ENCODE data around the gene AGAP2. TPM values are rescaled to one million over a fixed set of nuclear protein-coding genes. Genes with fewer than 3 reads are reported as not detected.

The AGAP2 gene
- total RNA-seq, 1 donor from 2014 or later: 1.7 TPM

DNA sequence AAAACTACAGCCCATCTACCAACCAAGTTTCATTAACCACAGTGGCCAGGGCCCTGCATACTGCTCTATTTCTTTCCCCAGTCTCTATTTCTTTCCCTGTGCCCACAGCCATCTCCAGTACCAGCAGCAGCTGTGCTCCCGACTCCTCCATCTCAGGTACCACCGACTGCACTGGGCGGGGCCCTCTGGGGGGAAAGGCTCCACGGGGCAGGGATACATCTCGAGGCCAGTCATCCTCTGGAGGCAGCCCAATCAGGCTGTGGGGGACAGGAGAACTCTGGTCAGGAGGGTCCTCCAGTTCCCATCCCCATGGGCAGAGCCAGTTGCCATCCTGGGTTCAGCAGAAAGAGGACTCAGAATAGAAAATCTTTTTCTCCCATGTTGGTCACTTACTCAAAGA, 10.5 kb upstream of the AGAP2 start:
- Histone ChIP-seq H3K9ac (no peak overlapping the region), H3K4me3 (no peak overlapping the region), H3K27ac (no peak overlapping the region), H3F3A (ENCODE audit: low read depth) (peaks cover 67% of the 10 kb centered on the region), H3K79me2 (ENCODE audit: low read depth) (peaks cover 50% of the 10 kb centered on the region), H4K20me1 (ENCODE audit: low read depth) (no peaks in the 10 kb centered on the region), H2AFZ (replicated peaks) (no peak overlapping the region), H3K27me3 (peaks cover under 1% of the 10 kb centered on the region), H3K36me3 (no peaks in the 10 kb centered on the region), H3K4me1 (peaks cover 27% of the 10 kb centered on the region), H3K9me3 (ENCODE audit: low read depth) (no peaks in the 10 kb centered on the region), H3K4me2 (no peak overlapping the region)
- H3K27ac Mint-ChIP-seq: peak overlapping the region; percentile 70
- TF ChIP-seq, protein P1, sequence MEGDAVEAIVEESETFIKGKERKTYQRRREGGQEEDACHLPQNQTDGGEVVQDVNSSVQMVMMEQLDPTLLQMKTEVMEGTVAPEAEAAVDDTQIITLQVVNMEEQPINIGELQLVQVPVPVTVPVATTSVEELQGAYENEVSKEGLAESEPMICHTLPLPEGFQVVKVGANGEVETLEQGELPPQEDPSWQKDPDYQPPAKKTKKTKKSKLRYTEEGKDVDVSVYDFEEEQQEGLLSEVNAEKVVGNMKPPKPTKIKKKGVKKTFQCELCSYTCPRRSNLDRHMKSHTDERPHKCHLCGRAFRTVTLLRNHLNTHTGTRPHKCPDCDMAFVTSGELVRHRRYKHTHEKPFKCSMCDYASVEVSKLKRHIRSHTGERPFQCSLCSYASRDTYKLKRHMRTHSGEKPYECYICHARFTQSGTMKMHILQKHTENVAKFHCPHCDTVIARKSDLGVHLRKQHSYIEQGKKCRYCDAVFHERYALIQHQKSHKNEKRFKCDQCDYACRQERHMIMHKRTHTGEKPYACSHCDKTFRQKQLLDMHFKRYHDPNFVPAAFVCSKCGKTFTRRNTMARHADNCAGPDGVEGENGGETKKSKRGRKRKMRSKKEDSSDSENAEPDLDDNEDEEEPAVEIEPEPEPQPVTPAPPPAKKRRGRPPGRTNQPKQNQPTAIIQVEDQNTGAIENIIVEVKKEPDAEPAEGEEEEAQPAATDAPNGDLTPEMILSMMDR (IDR thresholded peaks at IDR 0.05): no peak
- TF ChIP-seq EZH2phosphoT487 (IDR thresholded peaks at IDR 0.05): no peak
- no peak for TF ChIP-seq EZH2 (IDR thresholded peaks at IDR 0.05)
- peaks cover 40% of the 10 kb centered on the region for H3K36me3 Mint-ChIP-seq
- H3K27me3 Mint-ChIP-seq (ENCODE audit: insufficient read depth, low read depth): peaks cover 23% of the 10 kb centered on the region
- no peak for DNase-seq (ENCODE audit: low spot score)
- no peak overlapping the region for H3K4me3 Mint-ChIP-seq
- no peaks in the 10 kb centered on the region for H3K9me3 Mint-ChIP-seq
- peaks cover 47% of the 10 kb centered on the region for H3K4me1 Mint-ChIP-seq

DNA sequence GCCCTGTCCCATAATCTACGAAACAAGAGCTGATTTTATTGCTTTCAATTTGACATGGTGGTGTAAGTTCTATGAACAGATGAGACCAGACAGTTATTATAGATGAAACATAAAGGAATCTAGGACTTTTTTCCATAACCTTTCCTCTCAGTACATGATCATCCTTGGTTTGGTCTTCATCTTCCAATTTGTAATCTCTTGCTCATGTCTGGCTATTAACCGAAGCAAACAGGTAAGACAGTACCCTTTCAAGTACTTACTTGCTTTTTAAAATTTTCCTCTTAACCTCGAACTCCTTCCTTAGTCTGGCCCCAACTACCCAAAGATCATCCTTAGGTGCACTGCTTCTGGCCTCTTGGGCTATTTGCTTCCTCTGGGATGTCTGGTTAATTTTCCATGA, 7.5 kb upstream of the AGAP2 start:
- H3K4me1 ChIP-seq: peaks cover 10% of the 10 kb centered on the region
- Mint-ChIP-seq H3K36me3 (peaks cover 35% of the 10 kb centered on the region), H3K27ac (peak overlapping the region; percentile 99), H3K4me1 (peaks cover 30% of the 10 kb centered on the region), H3K27me3 (ENCODE audit: insufficient read depth, low read depth) (peaks cover 9% of the 10 kb centered on the region), H3K4me3 (peak overlapping the region; percentile 95), H3K9me3 (no peaks in the 10 kb centered on the region)
- H3K9me3 ChIP-seq (ENCODE audit: low read depth): no peaks in the 10 kb centered on the region
- H3K27me3 ChIP-seq: peaks cover 29% of the 10 kb centered on the region
- H3K79me2 ChIP-seq (ENCODE audit: low read depth): peaks cover 38% of the 10 kb centered on the region
- DNase-seq (ENCODE audit: low spot score): no peak
- TF ChIP-seq EZH2 (IDR thresholded peaks at IDR 0.05) (no peak), EZH2phosphoT487 (IDR thresholded peaks at IDR 0.05) (no peak)
- TF ChIP-seq, protein P1 (IDR thresholded peaks at IDR 0.05): no peak
- no peak overlapping the region for H3K9ac ChIP-seq
- H3K36me3 ChIP-seq: no peaks in the 10 kb centered on the region
- peak overlapping the region; percentile 98 for H3K4me2 ChIP-seq
- H3K4me3 ChIP-seq: peak overlapping the region; percentile 87
- H2AFZ ChIP-seq (replicated peaks): no peak overlapping the region
- H4K20me1 ChIP-seq (ENCODE audit: low read depth): no peaks in the 10 kb centered on the region
- H3K27ac ChIP-seq: no peak overlapping the region
- peaks cover 64% of the 10 kb centered on the region for H3F3A ChIP-seq (ENCODE audit: low read depth)

DNA sequence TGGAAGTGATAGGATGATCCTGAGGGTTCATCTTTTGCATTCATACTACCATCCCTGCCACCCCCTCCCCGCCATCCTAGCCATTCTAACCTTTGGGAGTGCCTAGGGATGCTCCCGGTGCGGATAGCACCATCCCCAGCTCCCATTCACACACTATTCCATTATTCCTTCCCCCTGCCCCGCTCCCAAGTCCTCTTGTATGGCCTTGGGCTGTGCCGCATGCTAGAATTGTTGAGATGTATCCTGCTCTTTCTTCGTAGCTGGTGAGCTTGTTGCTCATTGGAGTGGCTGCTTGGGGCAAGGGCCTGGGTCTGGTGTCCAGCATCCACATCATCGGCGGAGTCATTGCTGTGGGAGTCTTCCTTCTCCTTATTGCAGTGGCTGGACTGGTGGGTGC, 6.9 kb upstream of the AGAP2 start:
- Mint-ChIP-seq H3K27ac (peak overlapping the region; percentile 99), H3K9me3 (no peaks in the 10 kb centered on the region), H3K36me3 (peaks cover 30% of the 10 kb centered on the region), H3K4me1 (peaks cover 30% of the 10 kb centered on the region), H3K27me3 (ENCODE audit: insufficient read depth, low read depth) (peaks cover 9% of the 10 kb centered on the region), H3K4me3 (peak overlapping the region; percentile 95)
- Histone ChIP-seq H2AFZ (replicated peaks) (peak overlapping the region; percentile 85), H3K79me2 (ENCODE audit: low read depth) (peaks cover 33% of the 10 kb centered on the region), H3F3A (ENCODE audit: low read depth) (peaks cover 64% of the 10 kb centered on the region), H3K4me3 (peak overlapping the region; percentile 87), H3K27me3 (peaks cover 34% of the 10 kb centered on the region), H3K9me3 (ENCODE audit: low read depth) (no peaks in the 10 kb centered on the region), H4K20me1 (ENCODE audit: low read depth) (no peaks in the 10 kb centered on the region), H3K9ac (peak overlapping the region; percentile 57), H3K4me2 (peak overlapping the region; percentile 98), H3K4me1 (peaks cover 9% of the 10 kb centered on the region), H3K36me3 (no peaks in the 10 kb centered on the region), H3K27ac (peak overlapping the region; percentile 94)
- TF ChIP-seq EZH2 (IDR thresholded peaks at IDR 0.05) (no peak), EZH2phosphoT487 (IDR thresholded peaks at IDR 0.05) (no peak)
- TF ChIP-seq, protein P1 (IDR thresholded peaks at IDR 0.05): no peak
- peak; percentile 38 for DNase-seq (ENCODE audit: low spot score)

Measured in neural progenitor cell (in vitro differentiated cells).